Measurements from ENCODE around the gene PRRC1. TPM values are rescaled to one million over a fixed set of nuclear protein-coding genes. Genes with fewer than 3 reads are reported as not detected.

Gene PRRC1
- 10 to 100 TPM; 22.8 to 43.7 (median 34.0) TPM for total RNA-seq

GRCh38 chr5:127517480-127518318, at the start of gene PRRC1:
TSS of gene PRRC1 (plus strand) at chr5:127517640. CDS start at chr5:127523480, 5,840 bp downstream.
- DNase-seq, result peak; percentile 28
- Histone ChIP-seq H3K27ac (peak within 1 kb of the TSS; percentile 77 to 94 (median 88)), H3K36me3 (peaks cover 0 to 22% (median 0%) of the 10 kb centered on the region in 3 donors), H3K27me3 (no peaks in the 10 kb centered on the region), H3K4me1 (peaks cover 6 to 22% (median 7%) of the 10 kb centered on the region in 3 donors), H3K9me3 (peaks cover 0 to 17% (median 9%) of the 10 kb centered on the region in 3 donors), H3K4me3 (peak within 1 kb of the TSS; percentile 76 to 100 (median 92))
- TF ChIP-seq CTCF (IDR thresholded peaks at IDR 0.05) (no peak), POLR2A (IDR thresholded peaks at IDR 0.05) (peak in 2 of 4 donors; percentile 41 to 73)
- intact Hi-C loops (cut with DNase I), result no loop called here
- 0% methylated on average over 11 of the region's 80 CpGs; no CpG with 5 or more reads in 1 of the 2 donors for WGBS, 2 donors

- H3K27me3 ChIP-seq, result no peaks in the 10 kb centered on the region
- 66% methylated on average over 2 of the region's 2 CpGs for WGBS, 2 donors
- intact Hi-C loops (cut with DNase I), result no loop called here
- H3K9me3 ChIP-seq, result no peaks in the 10 kb centered on the region
- H3K4me3 ChIP-seq, result no peak overlapping the region
- TF ChIP-seq POLR2A (IDR thresholded peaks at IDR 0.05) (no peak), CTCF (IDR thresholded peaks at IDR 0.05) (no peak)
- no peaks in the 10 kb centered on the region for H3K4me1 ChIP-seq
- no peaks in the 10 kb centered on the region for H3K36me3 ChIP-seq
- DNase-seq, result no peak
- no peak overlapping the region for H3K27ac ChIP-seq
Measured at GRCh38 chr5:127471211-127471610, 46.2 kb upstream of the PRRC1 start.

- H3K36me3 ChIP-seq, result no peaks in the 10 kb centered on the region
- intact Hi-C loops (cut with DNase I), result no loop called here
- H3K4me3 ChIP-seq, result no peak overlapping the region
- H3K4me1 ChIP-seq, result no peaks in the 10 kb centered on the region
- TF ChIP-seq CTCF (IDR thresholded peaks at IDR 0.05), result no peak
- TF ChIP-seq POLR2A (IDR thresholded peaks at IDR 0.05), result no peak
- no peak overlapping the region for H3K27ac ChIP-seq
- no peaks in the 10 kb centered on the region for H3K9me3 ChIP-seq
- DNase-seq, result no peak
- H3K27me3 ChIP-seq, result no peaks in the 10 kb centered on the region
- 88 to 94% methylated on average over 3 of the region's 3 CpGs for WGBS, 2 donors
Measured at GRCh38 chr5:127472700-127473099, 44.7 kb upstream of the PRRC1 start.

- intact Hi-C loops (cut with DNase I), result no loop called here
- no peak overlapping the region for H3K4me3 ChIP-seq
Measured at GRCh38 chr5:127486471-127486870, 31.0 kb upstream of the PRRC1 start.

More at GRCh38 chr5:127486471-127486870, 31.0 kb upstream of the PRRC1 start:
- Histone ChIP-seq H3K9me3 (no peaks in the 10 kb centered on the region), H3K27ac (no peak overlapping the region), H3K27me3 (peaks cover 0 to 21% (median 2%) of the 10 kb centered on the region in 4 donors), H3K36me3 (no peaks in the 10 kb centered on the region), H3K4me1 (no peaks in the 10 kb centered on the region)
- no peak for TF ChIP-seq CTCF (IDR thresholded peaks at IDR 0.05)
- no peak for TF ChIP-seq POLR2A (IDR thresholded peaks at IDR 0.05)
- DNase-seq, result no peak
- WGBS, 2 donors, result 50 to 75% methylated on average over 3 to 4 of the region's 4 CpGs
